Karpas-422 (cell line): ENCODE data around the gene NDUFAF3. TPM values are rescaled to one million over a fixed set of nuclear protein-coding genes. Genes with fewer than 3 reads are reported as not detected.

Experiments
- DNase-seq: peaks from one replicate; pipeline ENCODE4 v3.0.0-alpha.2; 2015
- H2AFZ ChIP-seq: fragments of 200-600 bp; sonication (generic); 2 replicates; pipeline ENCODE4 v1.6.1; 2014; ENCODE audit warnings: antibody characterized with exemption, low read length, mixed read lengths
- H3K27ac ChIP-seq: fragments of 200-600 bp; sonication (generic); 2 replicates; pipeline ENCODE4 v1.5.1; 2014; ENCODE audit warnings: mild to moderate bottlenecking, low read length, moderate library complexity
- H3K27me3 ChIP-seq: fragments of 200-600 bp; sonication (generic); 2 replicates; pipeline ENCODE4 v1.6.1; 2014; ENCODE audit warnings: low read length, mixed read lengths
- H3K36me3 ChIP-seq: fragments of 200-600 bp; sonication (generic); 2 replicates; pipeline ENCODE4 v1.6.1; 2014; ENCODE audit warnings: low read length, mixed read lengths; ENCODE audit not compliant: insufficient read depth
- H3K4me1 ChIP-seq: fragments of 200-600 bp; sonication (generic); 2 replicates; pipeline ENCODE4 v1.6.1; 2014; ENCODE audit warnings: mild to moderate bottlenecking, low read length, mixed read lengths
- H3K4me2 ChIP-seq: fragments of 200-600 bp; sonication (generic); 2 replicates; pipeline ENCODE4 v1.6.1; 2014; ENCODE audit warnings: low read length, low read depth, mild to moderate bottlenecking; ENCODE audit not compliant: poor library complexity, severe bottlenecking
- H3K4me3 ChIP-seq: fragments of 200-600 bp; sonication (generic); 2 replicates; pipeline ENCODE4 v1.5.1; 2014; ENCODE audit warnings: mild to moderate bottlenecking, antibody characterized with exemption, low read length, mixed read lengths
- H3K79me2 ChIP-seq: fragments of 200-600 bp; sonication (generic); 2 replicates; pipeline ENCODE4 v1.6.1; 2014; ENCODE audit warnings: mild to moderate bottlenecking, low read length, mixed read lengths
- H3K9ac ChIP-seq: fragments of 200-600 bp; sonication (generic); 2 replicates; pipeline ENCODE4 v1.6.0; 2014; ENCODE audit warnings: low read length
- H3K9me2 ChIP-seq: fragments of 200-600 bp; sonication (generic), shearing (Covaris generic); replicated peaks from 2 replicates; pipeline ENCODE4 v1.6.0; 2014; ENCODE audit warnings: mild to moderate bottlenecking, low read length, moderate library complexity; ENCODE audit not compliant: insufficient read depth
- H3K9me3 ChIP-seq: fragments of 300-700, 200-600 bp; sonication (generic); 2 replicates; pipeline ENCODE4 v1.6.1; 2014; ENCODE audit warnings: low read length, mixed read lengths
- H4K20me1 ChIP-seq: fragments of 200-600 bp; sonication (generic); 2 replicates; pipeline ENCODE4 v1.6.1; 2014; ENCODE audit warnings: mild to moderate bottlenecking, antibody characterized with exemption, low read length, low read depth; ENCODE audit not compliant: insufficient read depth
- total RNA-seq: library from RNA; depleted of rRNA; stranded (reverse); fragments of >200 nt; shearing (Covaris generic); gene quantifications from 2 replicates; pipeline ENCODE4 v1.2.3, GENCODE V29; 2014; ENCODE audit warnings: low replicate concordance

NDUFAF3 gene
- total RNA-seq, 1 experiment from 2014 or later: 228 TPM

- Histone ChIP-seq H3K27me3 (no peaks in the 10 kb centered on the region), H3K36me3 (peaks cover 7% of the 10 kb centered on the region; the same call in 1 of the 2 replicates), H3K9ac (no peak overlapping the region), H3K9me3 (no peaks in the 10 kb centered on the region), H3K9me2 (no peaks in the 10 kb centered on the region), H3K79me2 (peaks cover 16% of the 10 kb centered on the region), H2AFZ (no peak overlapping the region), H4K20me1 (peaks cover 9% of the 10 kb centered on the region; the same call in 1 of the 2 replicates), H3K4me2 (no peak overlapping the region), H3K27ac (no peak overlapping the region), H3K4me3 (no peak overlapping the region), H3K4me1 (peaks cover 29% of the 10 kb centered on the region)
- DNase-seq: peak; percentile 90
Observed at GRCh38 chr3:49013738-49014660, 7.9 kb upstream of the NDUFAF3 start.

- no peak for DNase-seq
- Histone ChIP-seq H3K4me3 (no peak overlapping the region), H2AFZ (no peak overlapping the region), H3K9me2 (no peaks in the 10 kb centered on the region), H3K27me3 (no peaks in the 10 kb centered on the region), H3K4me2 (no peak overlapping the region), H3K36me3 (peaks cover 7% of the 10 kb centered on the region; the same call in 1 of the 2 replicates), H3K79me2 (peaks cover 14% of the 10 kb centered on the region), H3K27ac (no peak overlapping the region), H4K20me1 (peaks cover 9% of the 10 kb centered on the region; the same call in 1 of the 2 replicates), H3K4me1 (peaks cover 40% of the 10 kb centered on the region), H3K9me3 (no peaks in the 10 kb centered on the region), H3K9ac (no peak overlapping the region)
Observed at GRCh38 chr3:49015072-49015471, 6.8 kb upstream of the NDUFAF3 start.

GRCh38 chr3:49015765-49016164 is 6.2 kb upstream of the NDUFAF3 start:
- H3K79me2 ChIP-seq: peaks cover 21% of the 10 kb centered on the region
- peaks cover 7% of the 10 kb centered on the region; the same call in 1 of the 2 replicates for H3K36me3 ChIP-seq
- peaks cover 9% of the 10 kb centered on the region; the same call in 1 of the 2 replicates for H4K20me1 ChIP-seq
- no peaks in the 10 kb centered on the region for H3K27me3 ChIP-seq
- no peak overlapping the region for H2AFZ ChIP-seq
- H3K9ac ChIP-seq: no peak overlapping the region
- no peak overlapping the region for H3K27ac ChIP-seq
- H3K4me3 ChIP-seq: no peak overlapping the region
- no peak for DNase-seq
- H3K4me2 ChIP-seq: no peak overlapping the region
- no peaks in the 10 kb centered on the region for H3K9me3 ChIP-seq
- no peaks in the 10 kb centered on the region for H3K9me2 ChIP-seq
- H3K4me1 ChIP-seq: peaks cover 44% of the 10 kb centered on the region

GRCh38 chr3:49016414-49017228 is 5.3 kb upstream of the NDUFAF3 start:
- Histone ChIP-seq H3K9ac (peak overlapping the region; percentile 96), H3K79me2 (peaks cover 21% of the 10 kb centered on the region), H4K20me1 (peaks cover 9% of the 10 kb centered on the region; the same call in 1 of the 2 replicates)

GRCh38 chr3:49017229-49017970 is 4.5 kb upstream of the NDUFAF3 start:
- H3K9me3 ChIP-seq: no peaks in the 10 kb centered on the region
- H3K9me2 ChIP-seq: no peaks in the 10 kb centered on the region
- peaks cover 9% of the 10 kb centered on the region; the same call in 1 of the 2 replicates for H4K20me1 ChIP-seq
- peak overlapping the region; percentile 82 for H3K4me3 ChIP-seq
- peak overlapping the region; percentile 97 for H3K4me2 ChIP-seq
- H3K4me1 ChIP-seq: peaks cover 44% of the 10 kb centered on the region
- peak overlapping the region; percentile 93 for H3K27ac ChIP-seq
- H2AFZ ChIP-seq: no peak overlapping the region
- peak overlapping the region; percentile 96 for H3K9ac ChIP-seq
- H3K36me3 ChIP-seq: peaks cover 7% of the 10 kb centered on the region; the same call in 1 of the 2 replicates
- peaks cover 20% of the 10 kb centered on the region for H3K79me2 ChIP-seq
- H3K27me3 ChIP-seq: no peaks in the 10 kb centered on the region
- DNase-seq: no peak

More at GRCh38 chr3:49016414-49017228, 5.3 kb upstream of the NDUFAF3 start:
- Histone ChIP-seq H3K36me3 (peaks cover 7% of the 10 kb centered on the region; the same call in 1 of the 2 replicates), H3K9me2 (no peaks in the 10 kb centered on the region), H3K27me3 (no peaks in the 10 kb centered on the region), H3K27ac (no peak overlapping the region; the same call in 1 of the 2 replicates), H3K4me1 (peaks cover 44% of the 10 kb centered on the region), H3K4me2 (peak overlapping the region; percentile 97), H2AFZ (no peak overlapping the region), H3K9me3 (no peaks in the 10 kb centered on the region), H3K4me3 (peak overlapping the region; percentile 82; the same call in 1 of the 2 replicates)
- DNase-seq: no peak

GRCh38 chr3:49017971-49018706 is 3.8 kb upstream of the NDUFAF3 start, which contains the start of gene DALRD3:
Gene DALRD3 (minus strand): TSS chr3:49018580. CDS start chr3:49018564, 16 bp downstream.
- Histone ChIP-seq H3K9ac (peak within 1 kb of the TSS; percentile 96), H3K9me3 (no peaks in the 10 kb centered on the region), H2AFZ (peak within 1 kb of the TSS; percentile 43; the same call in 1 of the 2 replicates), H3K36me3 (peaks cover 8% of the 10 kb centered on the region; the same call in 1 of the 2 replicates), H4K20me1 (peaks cover 8% of the 10 kb centered on the region; the same call in 1 of the 2 replicates), H3K4me3 (peak within 1 kb of the TSS; percentile 82), H3K27me3 (no peaks in the 10 kb centered on the region), H3K9me2 (no peaks in the 10 kb centered on the region), H3K4me2 (peak within 1 kb of the TSS; percentile 97), H3K4me1 (peaks cover 48% of the 10 kb centered on the region), H3K27ac (peak within 1 kb of the TSS; percentile 93), H3K79me2 (peaks cover 28% of the 10 kb centered on the region)
- DNase-seq: peak; percentile 94

GRCh38 chr3:49018707-49019006 is 3.3 kb upstream of the NDUFAF3 start:
- Histone ChIP-seq H3K27me3 (no peaks in the 10 kb centered on the region), H3K9me2 (no peaks in the 10 kb centered on the region), H3K4me2 (peak overlapping the region; percentile 97), H3K79me2 (peaks cover 32% of the 10 kb centered on the region), H3K4me1 (peaks cover 50% of the 10 kb centered on the region), H2AFZ (no peak overlapping the region), H3K27ac (peak overlapping the region; percentile 93), H3K36me3 (peaks cover 12% of the 10 kb centered on the region; the same call in 1 of the 2 replicates), H3K9me3 (no peaks in the 10 kb centered on the region), H3K4me3 (peak overlapping the region; percentile 82), H3K9ac (peak overlapping the region; percentile 96), H4K20me1 (peaks cover 3% of the 10 kb centered on the region; the same call in 1 of the 2 replicates)
- no peak for DNase-seq
